PC-3 (cell line): ENCODE measurements around the gene PNLIPRP2.

Experiments
- EZH2 ChIP-seq: fragments of 300-600 bp; sonication (generic); IDR thresholded peaks from one replicate; pipeline ENCODE4 v1.6.1; 2017; ENCODE audit warnings: antibody characterized with exemption, mild to moderate bottlenecking, low read length; ENCODE audit not compliant: unreplicated experiment
- EZH2phosphoT487 ChIP-seq: fragments of 300-600 bp; sonication (generic); IDR thresholded peaks from 2 replicates; pipeline ENCODE4 v1.6.1; 2018; ENCODE audit warnings: mild to moderate bottlenecking, antibody characterized with exemption, low read length, borderline replicate concordance
- TF ChIP-seq, protein P1 (sequence below): fragments of 300-600 bp; sonication (generic); conservative IDR thresholded peaks from 2 replicates; pipeline ENCODE4 v1.5.1; 2017; ENCODE audit warnings: antibody characterized with exemption, low read depth, mild to moderate bottlenecking, low read length

DNA sequence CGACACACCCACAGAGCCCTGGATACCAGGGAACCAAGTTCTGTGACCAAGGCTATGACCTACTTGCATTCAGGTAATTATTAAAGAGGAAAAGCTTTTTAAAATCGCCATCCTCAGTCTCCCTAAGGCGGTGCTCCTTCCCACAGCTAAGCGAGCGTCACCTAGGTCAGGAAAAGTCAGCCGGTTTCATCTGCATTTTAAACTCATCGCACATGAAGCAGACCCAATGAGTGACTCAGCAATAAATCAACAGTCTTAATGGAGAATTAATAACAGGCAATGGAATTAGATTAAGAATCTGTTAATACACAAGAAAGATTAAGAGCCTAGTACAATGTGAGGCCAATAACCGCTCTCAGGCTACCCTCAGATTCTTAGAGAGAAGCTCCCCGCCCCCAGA lies 62.4 kb downstream of the PNLIPRP2 start:
- TF ChIP-seq, protein P1, sequence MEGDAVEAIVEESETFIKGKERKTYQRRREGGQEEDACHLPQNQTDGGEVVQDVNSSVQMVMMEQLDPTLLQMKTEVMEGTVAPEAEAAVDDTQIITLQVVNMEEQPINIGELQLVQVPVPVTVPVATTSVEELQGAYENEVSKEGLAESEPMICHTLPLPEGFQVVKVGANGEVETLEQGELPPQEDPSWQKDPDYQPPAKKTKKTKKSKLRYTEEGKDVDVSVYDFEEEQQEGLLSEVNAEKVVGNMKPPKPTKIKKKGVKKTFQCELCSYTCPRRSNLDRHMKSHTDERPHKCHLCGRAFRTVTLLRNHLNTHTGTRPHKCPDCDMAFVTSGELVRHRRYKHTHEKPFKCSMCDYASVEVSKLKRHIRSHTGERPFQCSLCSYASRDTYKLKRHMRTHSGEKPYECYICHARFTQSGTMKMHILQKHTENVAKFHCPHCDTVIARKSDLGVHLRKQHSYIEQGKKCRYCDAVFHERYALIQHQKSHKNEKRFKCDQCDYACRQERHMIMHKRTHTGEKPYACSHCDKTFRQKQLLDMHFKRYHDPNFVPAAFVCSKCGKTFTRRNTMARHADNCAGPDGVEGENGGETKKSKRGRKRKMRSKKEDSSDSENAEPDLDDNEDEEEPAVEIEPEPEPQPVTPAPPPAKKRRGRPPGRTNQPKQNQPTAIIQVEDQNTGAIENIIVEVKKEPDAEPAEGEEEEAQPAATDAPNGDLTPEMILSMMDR = no peak
- TF ChIP-seq EZH2phosphoT487 (no peak), EZH2 (no peak)
